SJSA1 (cell line): ENCODE measurements around the gene ZBTB2. TPM values are rescaled to one million over a fixed set of nuclear protein-coding genes. Genes with fewer than 3 reads are reported as not detected.
"Not testable (repeated sequence)": the region's sequence is repeated elsewhere in the genome, so short reads cannot be mapped to it uniquely, and the experiment has no call there.

Experiments used
- DNase-seq, 2 experiments: peaks; one replicate each; pipeline ENCODE4 v3.0.0-alpha.2; 2015 to 2020; ENCODE audit warnings: low spot score in 2 of 2, low read depth in 1 of 2
- H3K27ac ChIP-seq: fragments of 250-450 bp; sonication (Bioruptor Pico); 2 replicates; pipeline ENCODE4 v1.5.1; 2020; ENCODE audit warnings: mild to moderate bottlenecking, moderate library complexity
- H3K27me3 ChIP-seq: fragments of 250-450 bp; sonication (Bioruptor Pico); replicated peaks from 2 replicates; pipeline ENCODE4 v1.5.1; 2020; ENCODE audit warnings: mild to moderate bottlenecking, moderate library complexity
- H3K36me3 ChIP-seq: fragments of 250-450 bp; sonication (Bioruptor Pico); 2 replicates; pipeline ENCODE4 v1.5.1; 2020; ENCODE audit warnings: mild to moderate bottlenecking
- H3K4me1 ChIP-seq: fragments of 250-450 bp; sonication (Bioruptor Pico); replicated peaks from 2 replicates; pipeline ENCODE4 v1.6.1; 2021; ENCODE audit warnings: mild to moderate bottlenecking
- H3K4me3 ChIP-seq: fragments of 250-450 bp; sonication (Bioruptor Pico); 2 replicates; pipeline ENCODE4 v1.5.1; 2020; ENCODE audit warnings: mild to moderate bottlenecking
- H3K9me3 ChIP-seq: fragments of 250-450 bp; sonication (Bioruptor Pico); replicated peaks from 2 replicates; pipeline ENCODE4 v1.5.1; 2020; ENCODE audit warnings: mild to moderate bottlenecking
- total RNA-seq: library from RNA; depleted of rRNA; stranded (reverse); fragments of >200 nt; shearing (Covaris generic); gene quantifications from 2 replicates; pipeline ENCODE4 v1.2.3, GENCODE V29; 2014

ZBTB2 gene
- total RNA-seq, 1 experiment from 2014 or later: 23.4 TPM

DNA sequence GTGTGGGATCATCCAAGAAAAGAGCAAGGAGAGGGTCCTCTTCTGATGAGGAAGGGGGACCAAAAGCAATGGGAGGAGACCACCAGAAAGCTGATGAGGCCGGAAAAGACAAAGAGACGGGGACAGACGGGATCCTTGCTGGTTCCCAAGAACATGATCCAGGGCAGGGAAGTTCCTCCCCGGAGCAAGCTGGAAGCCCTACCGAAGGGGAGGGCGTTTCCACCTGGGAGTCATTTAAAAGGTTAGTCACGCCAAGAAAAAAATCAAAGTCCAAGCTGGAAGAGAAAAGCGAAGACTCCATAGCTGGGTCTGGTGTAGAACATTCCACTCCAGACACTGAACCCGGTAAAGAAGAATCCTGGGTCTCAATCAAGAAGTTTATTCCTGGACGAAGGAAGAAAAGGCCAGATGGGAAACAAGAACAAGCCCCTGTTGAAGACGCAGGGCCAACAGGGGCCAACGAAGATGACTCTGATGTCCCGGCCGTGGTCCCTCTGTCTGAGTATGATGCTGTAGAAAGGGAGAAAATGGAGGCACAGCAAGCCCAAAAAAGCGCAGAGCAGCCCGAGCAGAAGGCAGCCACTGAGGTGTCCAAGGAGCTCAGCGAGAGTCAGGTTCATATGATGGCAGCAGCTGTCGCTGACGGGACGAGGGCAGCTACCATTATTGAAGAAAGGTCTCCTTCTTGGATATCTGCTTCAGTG lies 40.8 kb downstream of the ZBTB2 start:
- Histone ChIP-seq H3K9me3 (no peaks in the 10 kb centered on the region), H3K36me3 (no peaks in the 10 kb centered on the region), H3K4me1 (no peaks in the 10 kb centered on the region), H3K27ac (no peak overlapping the region), H3K27me3 (no peaks in the 10 kb centered on the region), H3K4me3 (no peak overlapping the region)
- DNase-seq: no peak

DNA sequence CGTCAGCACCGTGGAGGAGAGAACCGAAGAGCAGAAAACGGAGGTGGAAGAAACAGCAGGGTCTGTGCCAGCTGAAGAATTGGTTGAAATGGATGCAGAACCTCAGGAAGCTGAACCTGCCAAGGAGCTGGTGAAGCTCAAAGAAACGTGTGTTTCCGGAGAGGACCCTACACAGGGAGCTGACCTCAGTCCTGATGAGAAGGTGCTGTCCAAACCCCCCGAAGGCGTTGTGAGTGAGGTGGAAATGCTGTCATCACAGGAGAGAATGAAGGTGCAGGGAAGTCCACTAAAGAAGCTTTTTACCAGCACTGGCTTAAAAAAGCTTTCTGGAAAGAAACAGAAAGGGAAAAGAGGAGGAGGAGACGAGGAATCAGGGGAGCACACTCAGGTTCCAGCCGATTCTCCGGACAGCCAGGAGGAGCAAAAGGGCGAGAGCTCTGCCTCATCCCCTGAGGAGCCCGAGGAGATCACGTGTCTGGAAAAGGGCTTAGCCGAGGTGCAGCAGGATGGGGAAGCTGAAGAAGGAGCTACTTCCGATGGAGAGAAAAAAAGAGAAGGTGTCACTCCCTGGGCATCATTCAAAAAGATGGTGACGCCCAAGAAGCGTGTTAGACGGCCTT lies 41.6 kb downstream of the ZBTB2 start:
- Histone ChIP-seq H3K27me3 (no peaks in the 10 kb centered on the region), H3K27ac (no peak overlapping the region), H3K9me3 (no peaks in the 10 kb centered on the region), H3K4me3 (no peak overlapping the region), H3K4me1 (no peaks in the 10 kb centered on the region), H3K36me3 (no peaks in the 10 kb centered on the region)
- no peak for DNase-seq

DNA sequence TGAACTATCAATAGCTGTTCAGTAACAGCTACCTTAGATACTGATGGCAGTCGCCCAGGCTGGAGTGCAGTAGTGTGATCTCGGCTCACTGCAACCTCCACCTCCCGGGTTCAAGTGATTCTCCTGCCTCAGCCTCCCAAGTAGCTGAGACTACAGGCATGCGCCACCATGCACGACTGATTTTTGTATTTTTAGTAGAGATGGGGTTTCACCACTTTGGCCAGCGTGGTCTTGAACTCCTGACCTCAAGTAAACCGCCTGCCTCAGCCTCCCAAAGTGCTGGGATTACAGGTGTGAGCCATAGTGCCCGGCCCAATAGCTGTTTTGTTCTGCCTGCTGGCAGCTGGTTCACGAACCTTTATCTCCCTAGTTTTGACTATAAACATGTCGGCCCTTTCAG lies 48.6 kb downstream of the ZBTB2 start:
- H3K27ac ChIP-seq, H3K36me3 ChIP-seq, H3K4me3 ChIP-seq, H3K4me1 ChIP-seq, H3K9me3 ChIP-seq, DNase-seq, H3K27me3 ChIP-seq: not testable (repeated sequence)

DNA sequence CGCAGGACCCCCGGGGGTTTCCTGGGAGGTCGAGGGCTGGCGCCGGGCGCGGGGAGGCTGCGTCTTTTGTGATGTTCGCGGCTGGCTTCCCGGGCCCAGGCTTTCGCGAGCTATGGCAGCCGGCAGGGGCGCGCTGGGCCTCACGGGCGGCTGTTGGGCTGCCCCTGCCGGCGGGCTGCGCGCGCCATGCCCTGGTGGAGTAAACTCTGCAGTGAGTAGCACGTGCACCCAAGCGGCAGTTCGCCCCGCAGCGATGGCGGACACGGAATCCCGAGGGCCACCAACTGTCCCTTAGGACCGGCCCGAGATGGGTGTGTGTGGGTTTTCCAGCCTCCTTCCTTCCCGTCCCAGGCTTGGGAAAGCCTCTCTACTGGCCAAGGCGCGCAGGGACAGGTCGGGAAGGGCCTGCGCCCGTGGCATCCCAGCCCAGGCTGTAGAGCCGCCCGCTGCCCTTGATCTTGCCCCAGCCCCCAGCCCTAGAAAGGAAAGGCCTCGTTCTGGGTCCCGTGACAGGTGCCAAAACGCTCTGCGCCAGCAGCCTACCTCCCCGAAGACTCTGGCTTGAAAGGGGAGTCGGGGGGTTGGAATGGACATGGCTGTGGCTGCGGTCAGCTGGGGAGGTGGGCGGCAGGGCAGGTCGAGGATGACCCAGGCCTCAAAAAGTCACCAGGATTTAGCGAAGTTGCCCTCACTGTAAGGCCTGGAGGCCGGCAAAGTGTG lies 49.7 kb downstream of the ZBTB2 start:
- Histone ChIP-seq H3K27ac (no peak overlapping the region), H3K9me3 (no peaks in the 10 kb centered on the region), H3K27me3 (no peaks in the 10 kb centered on the region), H3K36me3 (no peaks in the 10 kb centered on the region), H3K4me3 (no peak overlapping the region), H3K4me1 (no peaks in the 10 kb centered on the region)
- no peak for DNase-seq

DNA sequence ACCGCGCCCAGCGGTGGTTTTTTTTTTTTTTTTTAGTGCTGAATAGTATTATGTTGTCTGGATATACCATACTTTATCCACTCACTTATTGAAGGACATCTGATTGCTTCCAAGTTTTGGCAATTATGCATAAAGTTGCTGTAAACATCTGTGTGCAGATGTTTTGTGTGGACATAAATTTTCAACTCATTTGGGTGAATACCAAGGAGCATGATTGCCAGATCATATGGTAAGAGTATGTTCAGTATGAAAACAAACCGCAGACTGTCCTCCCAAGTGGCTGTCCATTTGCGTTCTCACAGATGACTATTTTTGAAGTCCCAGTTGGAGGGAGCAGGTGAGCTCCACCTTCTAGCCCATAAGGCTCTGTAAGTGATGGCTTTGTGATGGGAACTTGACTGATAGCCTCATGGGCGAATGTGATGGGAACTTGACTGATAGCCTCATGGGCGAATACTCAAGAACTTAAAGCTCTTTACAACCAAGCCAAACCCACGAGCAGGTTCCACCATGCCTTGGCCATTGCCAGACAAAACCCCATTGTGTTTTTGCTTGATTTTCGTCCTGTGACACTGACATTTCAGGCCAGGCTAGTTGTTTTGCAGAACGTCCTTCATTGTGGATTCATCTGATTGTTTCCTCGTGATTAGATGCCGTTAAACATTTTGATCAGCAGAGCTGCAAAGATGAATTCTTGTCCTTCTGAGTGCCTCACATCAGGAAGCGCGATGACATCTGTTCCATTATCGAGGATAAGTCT lies 51.0 kb downstream of the ZBTB2 start:
- no peak overlapping the region for H3K4me3 ChIP-seq
- no peaks in the 10 kb centered on the region for H3K36me3 ChIP-seq
- H3K27me3 ChIP-seq: no peaks in the 10 kb centered on the region
- DNase-seq: no peak
- no peaks in the 10 kb centered on the region for H3K4me1 ChIP-seq
- no peaks in the 10 kb centered on the region for H3K9me3 ChIP-seq
- no peak overlapping the region for H3K27ac ChIP-seq

DNA sequence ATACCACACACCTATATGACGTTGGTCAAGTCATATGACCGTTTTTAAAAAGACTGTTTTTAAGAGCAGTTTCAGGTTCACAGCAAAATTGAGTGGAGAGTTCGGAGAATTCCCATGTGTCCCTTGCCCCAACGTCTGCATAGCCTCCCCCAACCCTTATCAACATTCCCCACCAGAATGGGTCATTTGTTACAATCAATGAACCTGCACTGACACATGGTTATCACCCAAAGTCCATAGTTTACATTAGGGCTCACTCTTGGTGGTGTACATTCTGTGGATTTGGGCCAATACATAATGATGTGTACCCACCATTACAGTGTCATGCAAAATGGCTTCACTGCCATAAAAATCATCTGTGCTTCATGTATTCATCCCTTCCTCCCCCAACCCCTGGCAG lies 52.0 kb downstream of the ZBTB2 start:
- H3K27me3 ChIP-seq: no peaks in the 10 kb centered on the region
- no peak for DNase-seq
- no peaks in the 10 kb centered on the region for H3K36me3 ChIP-seq
- no peaks in the 10 kb centered on the region for H3K4me1 ChIP-seq
- no peak overlapping the region for H3K27ac ChIP-seq
- no peak overlapping the region for H3K4me3 ChIP-seq
- no peaks in the 10 kb centered on the region for H3K9me3 ChIP-seq

DNA sequence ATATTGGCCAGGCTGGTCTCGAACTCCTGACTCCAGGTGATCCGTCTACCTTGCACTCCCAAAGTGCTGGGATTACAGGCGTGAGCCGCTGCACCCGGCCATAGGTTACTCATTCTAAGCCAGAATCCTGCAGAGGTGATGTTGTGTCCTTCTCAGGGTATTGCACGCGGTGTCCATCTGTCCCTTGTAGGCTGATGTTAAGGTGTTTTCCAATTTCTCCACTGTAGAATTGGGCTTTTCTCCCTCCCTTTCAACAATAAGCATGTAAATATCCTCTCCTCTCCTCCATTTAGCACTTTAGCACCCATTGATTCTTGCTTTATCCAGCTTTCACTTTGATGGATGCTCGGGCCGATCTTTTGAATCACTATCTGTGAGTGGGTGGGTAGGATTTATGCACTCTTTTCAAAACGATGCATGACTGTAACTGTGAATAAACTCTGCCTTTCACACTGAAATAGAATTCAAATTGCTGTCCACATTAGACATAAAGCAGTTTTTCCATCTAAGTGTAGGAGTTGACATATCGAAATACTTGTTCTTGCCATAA lies 52.6 kb downstream of the ZBTB2 start:
- no peak overlapping the region for H3K4me3 ChIP-seq
- H3K27ac ChIP-seq: no peak overlapping the region
- no peaks in the 10 kb centered on the region for H3K27me3 ChIP-seq
- no peaks in the 10 kb centered on the region for H3K4me1 ChIP-seq
- no peaks in the 10 kb centered on the region for H3K36me3 ChIP-seq
- no peak for DNase-seq
- H3K9me3 ChIP-seq: no peaks in the 10 kb centered on the region

DNA sequence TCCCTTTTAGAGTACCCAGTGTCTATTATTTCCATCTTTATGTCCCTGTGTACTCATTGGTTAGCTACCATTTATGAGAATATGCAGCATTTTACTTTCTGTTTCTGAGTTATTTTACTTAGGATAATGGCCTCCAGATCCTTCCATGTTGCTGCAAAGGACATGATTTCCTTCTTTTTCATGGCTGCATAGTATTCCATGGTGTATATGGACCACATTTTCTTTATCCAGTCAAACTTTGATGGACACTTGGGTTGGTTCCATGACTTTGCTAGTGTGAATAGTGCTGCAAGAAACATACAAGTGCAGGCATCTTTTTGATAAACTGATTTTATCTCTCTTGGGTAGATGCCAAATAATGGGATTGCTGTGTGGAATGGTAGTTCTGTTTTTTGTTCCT lies 55.4 kb downstream of the ZBTB2 start:
- Histone ChIP-seq H3K27me3 (no peaks in the 10 kb centered on the region), H3K27ac (no peak overlapping the region)
- DNase-seq: no peak

DNA sequence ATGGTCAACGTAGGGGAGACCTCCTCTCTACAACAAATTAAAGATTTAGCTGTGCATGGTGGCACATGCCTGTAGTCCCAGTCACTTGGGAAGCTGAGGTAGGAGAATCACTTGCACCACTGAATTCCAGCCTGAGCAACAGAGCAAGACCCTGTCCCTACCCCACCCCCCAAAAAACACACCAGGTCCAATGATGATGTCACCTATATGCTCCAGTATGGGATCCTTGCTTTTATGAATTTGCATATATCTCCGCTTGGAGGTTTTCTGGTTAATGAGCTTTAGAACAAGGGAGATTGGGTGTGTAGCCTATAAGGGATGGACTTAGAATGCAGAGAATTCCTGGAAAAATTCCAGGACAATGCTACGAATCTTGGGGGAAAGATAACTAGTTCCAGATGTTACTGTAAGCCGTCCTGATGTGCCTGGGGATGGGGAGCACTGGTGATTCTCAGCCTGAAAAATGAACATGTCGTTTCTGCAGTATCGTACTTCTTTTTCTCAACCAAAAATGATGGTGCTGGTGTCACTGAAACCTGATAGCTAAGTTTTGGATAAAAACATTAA lies 61.1 kb downstream of the ZBTB2 start:
- Histone ChIP-seq H3K27me3 (no peaks in the 10 kb centered on the region), H3K36me3 (no peaks in the 10 kb centered on the region), H3K4me3 (no peak overlapping the region), H3K4me1 (peaks cover 7% of the 10 kb centered on the region), H3K9me3 (no peaks in the 10 kb centered on the region), H3K27ac (no peak overlapping the region)
- DNase-seq: peak in 1 of 2 experiments; percentile 7

More for the DNA sequence above, 55.4 kb downstream of the ZBTB2 start:
- no peak overlapping the region for H3K4me3 ChIP-seq
- no peaks in the 10 kb centered on the region for H3K36me3 ChIP-seq
- H3K4me1 ChIP-seq: no peaks in the 10 kb centered on the region
- no peaks in the 10 kb centered on the region for H3K9me3 ChIP-seq

DNA sequence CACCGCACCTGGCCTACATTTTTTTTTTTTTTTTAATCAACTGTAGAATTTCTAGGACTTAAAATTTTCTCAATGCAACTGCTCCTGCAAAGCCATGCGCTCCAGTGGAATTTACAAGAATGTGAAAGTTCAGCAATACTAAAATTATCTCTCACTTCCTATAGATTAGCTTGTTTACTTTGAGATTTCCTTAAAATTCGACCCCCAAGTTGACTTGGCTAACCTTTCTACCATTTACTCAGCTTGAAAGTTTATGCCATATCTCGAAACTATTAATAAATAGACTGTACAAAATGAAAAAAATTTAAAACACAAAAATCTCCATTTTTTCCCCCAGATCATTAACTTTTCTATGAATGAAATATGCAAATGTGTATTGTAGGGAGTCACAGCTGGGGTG lies 64.3 kb downstream of the ZBTB2 start:
- Histone ChIP-seq H3K27me3 (no peaks in the 10 kb centered on the region), H3K9me3 (no peaks in the 10 kb centered on the region), H3K4me1 (peaks cover 21% of the 10 kb centered on the region), H3K36me3 (no peaks in the 10 kb centered on the region), H3K4me3 (no peak overlapping the region), H3K27ac (no peak overlapping the region)
- DNase-seq: no peak

DNA sequence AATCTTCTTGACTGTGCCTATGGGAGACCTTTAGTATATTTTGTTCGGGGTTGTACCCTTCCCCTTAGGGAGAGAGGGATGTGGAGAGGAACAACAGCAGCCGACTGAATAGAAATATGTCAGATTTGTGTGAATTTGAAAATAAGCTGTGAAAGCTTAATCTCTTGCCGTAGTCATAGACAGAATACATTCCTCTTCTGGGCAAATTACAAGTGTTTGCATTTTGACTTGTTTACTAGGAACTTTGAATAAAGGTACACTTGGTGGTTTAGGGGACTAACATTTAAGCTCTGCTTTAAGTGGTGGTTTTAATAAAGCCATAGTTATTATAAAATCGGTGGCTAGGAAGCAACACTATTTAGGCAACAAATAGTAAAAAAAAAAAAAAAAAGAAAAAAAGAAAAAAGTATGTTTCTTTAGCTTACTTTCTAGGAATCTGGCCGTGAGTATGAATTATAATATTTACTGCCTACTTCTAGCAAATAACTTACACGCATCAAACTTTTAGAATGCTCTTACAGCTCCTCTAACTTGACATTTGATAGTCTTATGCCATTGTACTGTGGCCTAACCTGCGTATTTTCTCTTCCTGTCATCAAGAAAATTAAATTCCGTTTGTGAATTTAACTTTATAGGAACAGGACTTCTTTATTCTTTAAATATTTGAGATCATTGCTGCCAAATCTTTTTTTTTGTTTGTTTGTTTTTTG lies 65.1 kb downstream of the ZBTB2 start:
- DNase-seq: no peak
- no peaks in the 10 kb centered on the region for H3K27me3 ChIP-seq
- no peaks in the 10 kb centered on the region for H3K9me3 ChIP-seq
- peaks cover 21% of the 10 kb centered on the region for H3K4me1 ChIP-seq
- H3K36me3 ChIP-seq: no peaks in the 10 kb centered on the region
- H3K27ac ChIP-seq: no peak overlapping the region
- peak overlapping the region; percentile 32 for H3K4me3 ChIP-seq

DNA sequence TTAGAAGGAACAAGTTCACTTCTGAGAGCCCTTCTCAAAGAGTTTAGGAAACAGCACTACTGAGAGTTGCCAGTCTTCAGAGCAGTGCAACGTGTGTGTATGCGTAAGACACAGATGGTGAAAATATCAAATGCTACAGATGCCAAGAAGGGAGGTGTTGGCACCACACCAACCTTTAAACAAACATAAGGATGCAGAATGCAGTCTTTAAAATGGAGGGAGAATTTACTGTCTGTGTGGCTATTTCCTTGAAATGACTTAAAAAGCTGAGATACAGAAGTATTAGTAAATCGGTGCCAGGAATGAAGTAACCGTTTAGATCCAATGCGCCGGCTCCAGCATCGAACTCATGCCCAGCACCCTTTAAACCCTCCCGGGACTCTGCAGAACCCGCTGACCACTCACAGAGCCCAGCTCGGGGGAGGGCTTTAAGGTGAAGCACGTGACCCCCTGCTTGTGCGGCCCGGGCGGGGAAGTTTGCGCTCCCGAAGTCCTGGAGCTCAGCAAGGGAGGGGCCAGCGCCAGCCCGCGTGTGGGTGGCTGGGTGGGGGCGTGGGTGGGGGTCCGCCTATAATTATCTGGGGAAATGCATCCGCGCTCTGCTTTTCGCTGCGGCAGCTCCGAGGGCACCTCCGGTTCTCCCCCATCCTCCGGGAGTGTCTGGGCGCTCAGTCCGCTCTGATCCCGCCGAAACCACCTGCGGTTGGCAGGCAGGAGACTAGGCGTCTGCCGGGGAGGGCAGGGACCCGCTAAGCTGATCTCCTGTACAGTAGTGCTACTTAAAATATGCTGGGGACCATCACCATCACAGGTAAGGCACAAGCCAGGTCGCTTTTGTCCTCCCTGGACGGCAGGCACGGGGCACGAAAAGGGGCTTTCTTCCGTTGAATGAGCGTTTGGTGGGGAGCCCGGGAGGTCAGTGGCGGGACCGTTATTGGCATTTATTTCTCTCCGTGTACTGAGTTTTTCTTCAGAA lies 66.0 kb downstream of the ZBTB2 start:
- no peaks in the 10 kb centered on the region for H3K9me3 ChIP-seq
- H3K36me3 ChIP-seq: no peaks in the 10 kb centered on the region
- no peaks in the 10 kb centered on the region for H3K27me3 ChIP-seq
- H3K4me1 ChIP-seq: peaks cover 21% of the 10 kb centered on the region
- no peak overlapping the region for H3K27ac ChIP-seq
- H3K4me3 ChIP-seq: peak overlapping the region; percentile 32
- DNase-seq: peak; percentile 24 to 58
